ENCODE measurements around the gene GORASP2. TPM values are rescaled to one million over a fixed set of nuclear protein-coding genes. Genes with fewer than 3 reads are reported as not detected.

Gene GORASP2
- total RNA-seq, 1 experiment from 2014 or later, result 97.7 TPM

- H3K9me3 ChIP-seq (ENCODE audit: control insufficient read depth, low read depth, low read length), result no peaks in the 10 kb centered on the region
- DNase-seq, result no peak
- H3K4me1 ChIP-seq (ENCODE audit: insufficient read depth, low read length), result no peaks in the 10 kb centered on the region
- no peak overlapping the region for H4K8ac ChIP-seq (replicated peaks; ENCODE audit: insufficient read length, low read depth, low read length)
- no peaks in the 10 kb centered on the region for H3K79me2 ChIP-seq (ENCODE audit: insufficient read depth, low read length)
- no peak overlapping the region for H2BK15ac ChIP-seq (ENCODE audit: low read depth, low read length)
- H2BK12ac ChIP-seq (ENCODE audit: insufficient read length, low read depth, low read length), result no peak overlapping the region
- no peak overlapping the region for H4K91ac ChIP-seq (ENCODE audit: insufficient read length, low read depth, low read length)
- H2BK20ac ChIP-seq (ENCODE audit: low read depth, low read length, poor library complexity, severe bottlenecking), result no peak overlapping the region
- no peaks in the 10 kb centered on the region for H3K27me3 ChIP-seq (ENCODE audit: insufficient read depth, low read length)
- H3K4ac ChIP-seq (ENCODE audit: low read depth, low read length), result no peak overlapping the region
- H3K9me3 Mint-ChIP-seq, result no peaks in the 10 kb centered on the region
- no peak overlapping the region for H3K23ac ChIP-seq (ENCODE audit: insufficient read length, low read depth, low read length)
- no peak overlapping the region for H3K4me2 ChIP-seq (ENCODE audit: insufficient read depth, insufficient read length, low read length)
- no peak overlapping the region for H3K56ac ChIP-seq (ENCODE audit: insufficient read length, low read depth, low read length)
- no peak overlapping the region for H4K5ac ChIP-seq (ENCODE audit: insufficient read length, low read depth, low read length)
- H3K27me3 Mint-ChIP-seq (ENCODE audit: low read depth), result no peaks in the 10 kb centered on the region
- no peak overlapping the region for H3K18ac ChIP-seq (ENCODE audit: insufficient read length, low read depth, low read length)
- no peak overlapping the region for H3K14ac ChIP-seq (ENCODE audit: insufficient read depth, low read length)
- TF ChIP-seq CTCF (conservative IDR thresholded peaks at IDR 0.05), result no peak
- H2AK5ac ChIP-seq (ENCODE audit: insufficient read length, low read length), result no peak overlapping the region
- no peak overlapping the region for H3K9ac ChIP-seq (ENCODE audit: extremely low read depth, insufficient read length, low read length)
- H3K23me2 ChIP-seq (ENCODE audit: insufficient read length, low read depth, low read length, poor library complexity, severe bottlenecking), result no peaks in the 10 kb centered on the region
- peaks cover under 1 to 7% of the 10 kb centered on the region in 2 experiments; a peak in 3 of 4 replicates for H3K4me1 Mint-ChIP-seq
- WGBS (ENCODE audit: extremely low coverage, insufficient read length, low lambda C conversion rate), result no CpG with 5 or more reads among the region's 5 CpGs
- no peak overlapping the region for H2BK120ac ChIP-seq (ENCODE audit: low read depth, low read length, poor library complexity, severe bottlenecking)
- no peaks in the 10 kb centered on the region for H3K79me1 ChIP-seq (ENCODE audit: insufficient read depth, low read depth, low read length, poor library complexity, severe bottlenecking)
- no peak overlapping the region for H3K4me3 Mint-ChIP-seq
- no peak overlapping the region for H2BK5ac ChIP-seq (ENCODE audit: insufficient read length, low read length)
- no peak overlapping the region for H3T11ph ChIP-seq (ENCODE audit: low read length)
- peaks cover 42 to 83% (median 82%) of the 10 kb centered on the region in 3 experiments; a peak in 6 of 7 replicates for H3K36me3 Mint-ChIP-seq (ENCODE audit: insufficient read depth in 1 of 3, low read depth in 3 of 3)
- peak overlapping the region in 1 of 3 experiments; percentile 72; a peak in 1 of 7 replicates for H3K27ac Mint-ChIP-seq
- no peaks in the 10 kb centered on the region for H4K20me1 ChIP-seq (ENCODE audit: control insufficient read depth, insufficient read depth, insufficient read length)
- H3K27ac ChIP-seq (ENCODE audit: insufficient read length, low read depth, low read length), result no peak overlapping the region
- H2AFZ ChIP-seq (ENCODE audit: low read length), result no peak overlapping the region
These were observed 34.3 kb downstream of the GORASP2 start for GRCh38 chr2:170963386-170963785.

All from H9 (cell line).